Activated T-helper 9 cell treated with anti-CD3 and anti-CD28 coated beads, Interleukin-2, amount 50 U/mL, for 16 hours (primary cell): Measurements from ENCODE around the gene TPSAB1.
"Not testable (repeated sequence)": the region's sequence is repeated elsewhere in the genome, so short reads cannot be mapped to it uniquely, and the experiment has no call there.

Source experiments
- DNase-seq: peaks from one replicate; pipeline ENCODE4 v3.0.0-alpha.2; 2020; ENCODE audit warnings: low read depth

The TPSAB1 gene

GRCh38 chr16:1240436-1240835 lies at the start of gene TPSAB1:
TPSAB1 (plus strand) TSS chr16:1240705; CDS start chr16:1240939, 234 bp downstream.
- DNase-seq = not testable (repeated sequence)

- DNase-seq = not testable (repeated sequence)
Observed at GRCh38 chr16:1190789-1191188, 49.7 kb upstream of the TPSAB1 start.

- no peak for DNase-seq
Observed at GRCh38 chr16:1192384-1193073, 48.0 kb upstream of the TPSAB1 start.

- DNase-seq = no peak
Observed at GRCh38 chr16:1193143-1193824, 47.2 kb upstream of the TPSAB1 start.

GRCh38 chr16:1193825-1194581 lies 46.5 kb upstream of the TPSAB1 start:
- no peak for DNase-seq

GRCh38 chr16:1194665-1195392 lies 45.7 kb upstream of the TPSAB1 start:
- DNase-seq = no peak

- DNase-seq = no peak
Observed at GRCh38 chr16:1195393-1195666, 45.2 kb upstream of the TPSAB1 start.

- no peak for DNase-seq
Observed at GRCh38 chr16:1196494-1196893, 44.0 kb upstream of the TPSAB1 start.

GRCh38 chr16:1197237-1197866 lies 43.2 kb upstream of the TPSAB1 start:
- DNase-seq = no peak

GRCh38 chr16:1198194-1198593 lies 42.3 kb upstream of the TPSAB1 start:
- no peak for DNase-seq

- not testable (repeated sequence) for DNase-seq
Observed at GRCh38 chr16:1198671-1199346, 41.7 kb upstream of the TPSAB1 start.

GRCh38 chr16:1199347-1200013 lies 41.0 kb upstream of the TPSAB1 start:
- DNase-seq = no peak

GRCh38 chr16:1200014-1200627 lies 40.4 kb upstream of the TPSAB1 start:
- no peak for DNase-seq

- DNase-seq = no peak
Observed at GRCh38 chr16:1201444-1201843, 39.1 kb upstream of the TPSAB1 start.

GRCh38 chr16:1202274-1202673 lies 38.2 kb upstream of the TPSAB1 start:
- no peak for DNase-seq

- no peak for DNase-seq
Observed at GRCh38 chr16:1204933-1205332, 35.6 kb upstream of the TPSAB1 start.

GRCh38 chr16:1206326-1206725 lies 34.2 kb upstream of the TPSAB1 start:
- DNase-seq = no peak

GRCh38 chr16:1206786-1207185 lies 33.7 kb upstream of the TPSAB1 start:
- no peak for DNase-seq

- DNase-seq = no peak
Observed at GRCh38 chr16:1208239-1208830, 32.2 kb upstream of the TPSAB1 start.

GRCh38 chr16:1209081-1209480 lies 31.4 kb upstream of the TPSAB1 start:
- no peak for DNase-seq
